ENCODE measurements around the gene RXFP3. TPM values are rescaled to one million over a fixed set of nuclear protein-coding genes. Genes with fewer than 3 reads are reported as not detected.

Gene RXFP3
- total RNA-seq, 1 donor: not detected

- DNase-seq (ENCODE audit: low read depth in 2 of 3, low spot score in 2 of 3): no peak
These were observed 40.1 kb downstream of the RXFP3 start for GRCh38 chr5:33976307-33976706.

GRCh38 chr5:33978306-33978705, 42.1 kb downstream of the RXFP3 start:
- no peak for DNase-seq (ENCODE audit: low read depth in 2 of 3, low spot score in 2 of 3)

GRCh38 chr5:33980030-33980429, 43.8 kb downstream of the RXFP3 start:
- DNase-seq (ENCODE audit: low read depth in 2 of 3, low spot score in 2 of 3): no peak

- DNase-seq (ENCODE audit: low read depth in 2 of 3, low spot score in 2 of 3): no peak
These were observed 45.4 kb downstream of the RXFP3 start for GRCh38 chr5:33981408-33982162.

- no peak for DNase-seq (ENCODE audit: low read depth in 2 of 3, low spot score in 2 of 3)
These were observed 48.0 kb downstream of the RXFP3 start for GRCh38 chr5:33984178-33984577.

GRCh38 chr5:33984671-33985124, 48.5 kb downstream of the RXFP3 start, which contains the start of gene SLC45A2:
Gene SLC45A2 (minus strand): TSS chr5:33984693. CDS start chr5:33984583, 110 bp downstream.
- no peak for DNase-seq (ENCODE audit: low read depth in 2 of 3, low spot score in 2 of 3)

GRCh38 chr5:33985447-33985846, 49.3 kb downstream of the RXFP3 start:
- DNase-seq (ENCODE audit: low read depth in 2 of 3, low spot score in 2 of 3): no peak

Small RNAs within 50 kb of the gene (small RNA-seq; reads per million reads assigned to genes)
- gene RNU6-923P: not detected

Other genes with a start within 250 kb of the RXFP3 start
- not detected for gene ADAMTS12, start 44.4 kb upstream of the RXFP3 start, total RNA-seq
- gene SLC45A2, start 48.3 kb downstream of the RXFP3 start, total RNA-seq: 0.27 TPM
- gene AMACR, start 71.7 kb downstream of the RXFP3 start, total RNA-seq: 13.7 TPM
- 5.1 TPM for gene C1QTNF3, start 106.8 kb downstream of the RXFP3 start, total RNA-seq